ENCODE data around the gene FOXP2.

The FOXP2 gene

DNA sequence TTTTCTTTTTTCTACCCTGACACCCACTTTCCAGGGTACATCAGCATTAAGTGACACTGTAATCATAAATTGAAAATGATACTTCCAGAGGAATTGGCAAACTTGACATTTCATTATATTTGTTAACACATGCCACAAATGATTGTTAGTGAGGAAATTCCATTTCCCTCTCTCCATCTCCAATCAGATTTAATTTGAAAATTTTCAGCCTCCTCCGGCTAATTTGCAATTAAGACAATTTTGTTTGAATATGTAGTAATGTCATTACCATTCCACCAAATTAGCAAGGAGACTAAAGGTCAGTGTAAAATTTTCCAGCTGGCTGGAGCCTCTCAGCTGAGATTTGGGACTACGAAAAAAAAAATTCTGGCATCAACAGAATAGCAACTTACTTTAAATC, 242.7 kb downstream of the FOXP2 start:
- no peak overlapping the region for H3K27ac Mint-ChIP-seq

DNA sequence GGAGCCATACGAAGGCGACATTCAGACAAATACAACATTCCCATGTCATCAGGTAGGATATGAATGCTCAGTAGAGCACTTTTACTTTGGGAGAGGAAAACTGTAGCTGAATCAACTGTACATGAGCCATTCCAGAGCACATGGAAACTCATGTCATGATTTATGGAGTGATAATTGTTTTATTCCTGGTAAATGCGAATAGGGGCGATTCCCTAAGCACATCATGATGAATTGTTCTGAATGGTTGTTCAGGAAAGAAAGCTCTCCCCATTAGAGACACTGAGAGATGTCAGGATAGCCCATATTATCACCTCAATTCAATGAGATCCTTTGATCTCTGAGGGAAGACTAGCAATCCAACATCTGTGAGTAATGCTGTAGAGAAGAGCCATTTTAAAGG, 243.6 kb downstream of the FOXP2 start:
- H3K27me3 Mint-ChIP-seq = no peaks in the 10 kb centered on the region
- H3K9me3 Mint-ChIP-seq = no peaks in the 10 kb centered on the region
- CTCF ChIA-PET = no interaction called here
- H3K4me3 Mint-ChIP-seq = no peak overlapping the region
- DNase-seq = no peak
- no peaks in the 10 kb centered on the region for H3K36me3 Mint-ChIP-seq
- H3K4me1 Mint-ChIP-seq = no peaks in the 10 kb centered on the region
- H3K27ac Mint-ChIP-seq = no peak overlapping the region

More for the DNA sequence above, 242.7 kb downstream of the FOXP2 start:
- Mint-ChIP-seq H3K9me3 (no peaks in the 10 kb centered on the region), H3K4me1 (no peaks in the 10 kb centered on the region), H3K36me3 (no peaks in the 10 kb centered on the region), H3K27me3 (no peaks in the 10 kb centered on the region), H3K4me3 (no peak overlapping the region)
- DNase-seq = no peak
- CTCF ChIA-PET = no interaction called here

DNA sequence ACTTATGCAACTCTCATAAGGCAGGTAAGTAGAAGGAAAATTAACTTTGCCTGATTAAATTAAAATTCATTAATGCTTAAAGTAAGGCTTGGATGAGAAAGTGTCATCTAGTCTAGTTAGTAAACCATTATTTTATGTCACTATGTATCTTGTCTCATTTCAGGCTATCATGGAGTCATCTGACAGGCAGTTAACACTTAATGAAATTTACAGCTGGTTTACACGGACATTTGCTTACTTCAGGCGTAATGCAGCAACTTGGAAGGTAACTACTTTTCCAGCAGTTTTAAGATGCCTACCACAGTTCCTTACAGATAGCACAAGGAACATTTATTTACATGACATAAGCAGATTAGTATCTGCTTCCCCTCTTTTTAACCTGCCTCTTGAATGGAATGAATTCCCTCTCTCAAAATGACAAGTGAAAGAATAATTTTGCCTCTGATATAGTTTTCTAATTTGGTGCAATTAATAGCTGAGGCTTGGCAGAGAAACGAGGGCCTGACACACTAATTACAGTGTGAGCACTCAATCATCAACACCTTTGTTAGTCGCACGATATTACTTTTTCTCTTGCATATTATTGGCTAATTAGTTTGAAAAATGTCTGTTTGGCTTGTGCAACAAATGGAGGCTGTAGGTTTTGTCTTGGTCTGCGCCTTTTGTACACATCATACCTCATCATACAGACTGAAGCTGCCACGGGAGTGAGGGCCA, 245.0 kb downstream of the FOXP2 start:
- H3K27me3 Mint-ChIP-seq = no peaks in the 10 kb centered on the region
- no peak overlapping the region for H3K27ac Mint-ChIP-seq
- H3K36me3 Mint-ChIP-seq = no peaks in the 10 kb centered on the region
- no peaks in the 10 kb centered on the region for H3K4me1 Mint-ChIP-seq
- no peak for DNase-seq
- CTCF ChIA-PET = interaction anchor here (0.6 kb wide), 1 partner anchor 327 kb away, joined by 3 read pairs; no protein-coding TSS in a partner anchor
- no peaks in the 10 kb centered on the region for H3K9me3 Mint-ChIP-seq
- no peak overlapping the region for H3K4me3 Mint-ChIP-seq

DNA sequence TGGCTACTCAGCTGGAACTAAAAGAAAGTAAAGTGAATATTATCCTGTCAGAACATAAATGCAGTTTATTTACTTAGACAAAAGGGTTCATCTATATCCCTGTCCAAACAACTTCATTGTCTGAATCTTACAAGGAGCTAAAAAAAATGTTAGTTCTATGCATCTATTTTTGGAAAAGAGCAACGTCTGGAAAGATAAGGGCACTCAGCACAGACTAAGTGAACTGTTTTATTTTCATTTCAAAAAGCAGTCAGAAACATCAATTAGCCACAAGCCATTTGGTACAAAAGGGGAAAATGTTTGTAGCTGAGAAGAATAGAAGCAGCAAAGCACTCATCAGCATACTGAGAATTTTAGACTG, 245.5 kb downstream of the FOXP2 start:
- Mint-ChIP-seq H3K27me3 (no peaks in the 10 kb centered on the region), H3K36me3 (no peaks in the 10 kb centered on the region), H3K4me1 (no peaks in the 10 kb centered on the region), H3K27ac (no peak overlapping the region), H3K9me3 (no peaks in the 10 kb centered on the region), H3K4me3 (no peak overlapping the region)
- CTCF ChIA-PET = interaction anchor here (0.6 kb wide), 1 partner anchor 326 kb away, joined by 3 read pairs; no protein-coding TSS in a partner anchor
- DNase-seq = no peak

DNA sequence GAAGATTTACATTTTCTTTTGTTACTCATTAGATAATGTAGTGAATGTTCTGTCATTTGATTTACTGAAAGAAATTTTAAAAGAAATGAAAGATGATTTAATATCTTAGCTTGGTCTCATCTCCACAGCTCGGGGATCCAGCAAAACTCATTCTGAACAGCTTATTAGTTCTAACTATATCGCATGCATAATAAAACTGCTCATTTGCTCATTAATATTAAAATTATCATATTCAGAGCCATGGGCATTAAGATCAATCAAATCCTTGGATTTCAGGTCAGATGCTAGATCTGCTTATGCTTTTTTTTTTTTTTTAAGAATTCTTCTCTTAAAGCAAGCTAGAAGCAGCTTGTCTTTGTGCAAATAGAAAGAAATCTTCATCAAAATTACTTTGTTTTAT, 246.1 kb downstream of the FOXP2 start:
- Mint-ChIP-seq H3K4me1 (no peaks in the 10 kb centered on the region), H3K27me3 (no peaks in the 10 kb centered on the region), H3K4me3 (no peak overlapping the region), H3K36me3 (no peaks in the 10 kb centered on the region), H3K27ac (no peak overlapping the region), H3K9me3 (no peaks in the 10 kb centered on the region)
- CTCF ChIA-PET = no interaction called here
- DNase-seq = no peak

DNA sequence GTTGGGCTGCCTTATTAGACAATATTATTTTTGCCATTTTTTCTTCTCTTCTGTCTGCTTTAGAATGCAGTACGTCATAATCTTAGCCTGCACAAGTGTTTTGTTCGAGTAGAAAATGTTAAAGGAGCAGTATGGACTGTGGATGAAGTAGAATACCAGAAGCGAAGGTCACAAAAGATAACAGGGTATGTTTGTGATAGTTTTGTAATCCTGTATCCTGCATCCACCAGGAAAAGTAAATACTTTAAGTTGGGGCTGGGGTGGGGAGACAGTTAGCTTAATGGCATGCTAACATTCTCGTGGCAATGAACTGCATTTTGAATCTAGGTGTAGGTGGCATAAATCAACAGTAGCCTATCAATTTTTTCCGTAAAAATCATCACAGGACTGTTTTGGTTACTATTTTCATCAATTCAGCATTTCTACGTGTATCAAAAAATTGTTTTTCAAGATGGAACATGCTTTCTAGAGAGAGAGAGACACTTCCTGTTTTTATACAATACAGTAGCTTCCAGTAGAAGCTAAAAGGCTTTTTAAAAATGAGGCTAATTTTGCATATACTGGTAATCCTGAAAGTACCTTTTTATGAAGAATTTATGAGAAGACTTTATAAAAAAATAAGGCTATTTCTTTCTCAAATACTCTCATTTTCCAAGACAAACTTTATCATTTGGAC, 247.5 kb downstream of the FOXP2 start:
- Mint-ChIP-seq H3K27me3 (no peaks in the 10 kb centered on the region), H3K36me3 (no peaks in the 10 kb centered on the region), H3K27ac (no peak overlapping the region), H3K9me3 (no peaks in the 10 kb centered on the region), H3K4me3 (no peak overlapping the region), H3K4me1 (no peaks in the 10 kb centered on the region)
- no peak for DNase-seq
- CTCF ChIA-PET = no interaction called here

DNA sequence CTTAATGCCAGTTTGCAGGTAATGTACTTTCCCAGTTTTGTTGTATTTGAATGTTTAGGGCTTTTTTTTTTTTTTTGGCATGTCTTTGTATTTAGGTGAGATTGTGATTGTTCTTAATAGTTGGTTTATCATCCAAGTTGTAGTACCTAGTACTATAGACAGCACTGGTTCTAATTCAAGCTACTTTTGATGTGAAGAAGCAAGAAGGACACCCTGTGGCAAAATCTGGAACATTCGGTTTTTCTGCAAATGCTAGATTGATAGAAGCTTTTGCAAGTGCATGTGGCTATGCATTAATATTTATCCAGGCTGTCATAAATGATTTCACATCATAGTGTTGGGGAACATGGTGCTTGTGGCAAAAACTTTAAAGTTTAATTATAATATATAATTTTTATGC, 248.9 kb downstream of the FOXP2 start:
- DNase-seq = no peak
- no peaks in the 10 kb centered on the region for H3K36me3 Mint-ChIP-seq
- CTCF ChIA-PET = interaction anchor here (0.6 kb wide), 2 partner anchors 578 to 582 kb away, joined by 3 read pairs; no protein-coding TSS in a partner anchor
- no peaks in the 10 kb centered on the region for H3K9me3 Mint-ChIP-seq
- no peak overlapping the region for H3K27ac Mint-ChIP-seq
- H3K27me3 Mint-ChIP-seq = no peaks in the 10 kb centered on the region
- H3K4me3 Mint-ChIP-seq = no peak overlapping the region
- H3K4me1 Mint-ChIP-seq = no peaks in the 10 kb centered on the region

DNA sequence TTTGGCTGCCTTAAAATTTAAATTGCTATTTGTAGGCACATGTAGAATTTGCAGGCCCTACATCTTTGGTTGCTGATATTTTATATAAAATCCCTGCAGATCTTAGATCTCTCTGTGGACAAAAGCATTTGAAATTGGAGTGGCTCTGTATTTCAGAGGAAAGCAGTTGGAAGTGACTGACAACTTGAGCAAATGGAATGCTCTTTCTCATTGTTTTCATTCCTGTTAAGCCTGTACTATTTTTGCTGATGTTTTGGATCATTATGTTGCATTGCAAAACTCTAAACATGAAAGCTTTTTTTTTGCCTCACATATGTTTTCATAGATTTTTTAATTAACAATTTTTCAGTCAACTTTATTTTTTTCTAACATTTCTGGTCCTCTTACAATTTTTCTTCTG, 256.1 kb downstream of the FOXP2 start:
- Mint-ChIP-seq H3K36me3 (no peaks in the 10 kb centered on the region), H3K27me3 (no peaks in the 10 kb centered on the region), H3K27ac (no peak overlapping the region), H3K4me1 (no peaks in the 10 kb centered on the region), H3K9me3 (no peaks in the 10 kb centered on the region), H3K4me3 (no peak overlapping the region)
- CTCF ChIA-PET = no interaction called here
- DNase-seq = no peak

DNA sequence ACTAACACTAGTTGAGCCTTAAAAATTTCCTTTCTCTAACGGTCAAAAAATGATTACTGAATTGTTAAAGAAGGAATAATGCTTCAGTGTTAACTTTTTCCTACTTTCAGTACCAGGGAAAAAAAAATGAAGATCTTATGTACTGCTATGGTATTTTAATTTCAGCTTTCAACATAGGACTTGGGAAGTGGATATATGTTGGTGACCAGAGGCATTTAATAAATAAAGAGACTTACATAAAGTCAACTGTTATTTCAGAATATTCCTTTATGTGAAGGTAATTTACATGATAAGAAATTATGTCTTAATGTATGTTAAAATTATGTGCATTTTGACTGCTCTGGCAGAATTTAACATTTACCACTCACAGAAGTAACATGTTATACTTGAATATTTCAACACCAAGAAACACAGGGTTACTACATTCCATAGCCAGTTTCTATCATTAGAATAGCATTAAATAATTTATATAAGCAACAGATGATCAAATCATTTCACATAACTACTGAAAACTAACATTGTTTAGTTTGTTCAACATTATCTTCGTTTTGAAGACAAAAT, 257.0 kb downstream of the FOXP2 start:
- CTCF ChIA-PET = no interaction called here

DNA sequence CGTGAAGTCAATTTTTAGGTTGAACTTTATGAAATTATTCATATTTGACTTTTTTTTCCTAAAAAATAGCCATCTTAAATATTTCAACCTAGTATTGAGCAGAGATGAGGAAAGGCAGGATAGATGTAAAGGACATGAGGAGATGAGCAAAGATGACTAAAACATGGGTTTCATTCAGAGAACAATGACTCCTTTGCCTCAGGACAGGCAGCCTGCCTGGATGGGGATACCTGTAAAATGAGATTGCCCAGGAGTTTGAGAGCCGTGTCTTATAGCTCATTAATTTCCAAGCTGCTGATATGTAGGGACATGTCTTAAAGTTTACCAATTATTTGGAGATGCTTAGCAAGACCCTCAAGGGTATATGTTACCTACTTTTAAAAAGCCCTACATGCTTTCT, 263.5 kb downstream of the FOXP2 start:
- no peak overlapping the region for H3K4me3 Mint-ChIP-seq
- no peaks in the 10 kb centered on the region for H3K27me3 Mint-ChIP-seq
- no peaks in the 10 kb centered on the region for H3K9me3 Mint-ChIP-seq
- DNase-seq = no peak
- no peak overlapping the region for H3K27ac Mint-ChIP-seq
- H3K4me1 Mint-ChIP-seq = no peaks in the 10 kb centered on the region
- CTCF ChIA-PET = no interaction called here
- no peaks in the 10 kb centered on the region for H3K36me3 Mint-ChIP-seq

More for the DNA sequence above, 257.0 kb downstream of the FOXP2 start:
- H3K4me3 Mint-ChIP-seq = no peak overlapping the region
- H3K9me3 Mint-ChIP-seq = no peaks in the 10 kb centered on the region
- no peaks in the 10 kb centered on the region for H3K4me1 Mint-ChIP-seq
- no peaks in the 10 kb centered on the region for H3K27me3 Mint-ChIP-seq
- H3K36me3 Mint-ChIP-seq = no peaks in the 10 kb centered on the region
- no peak for DNase-seq
- no peak overlapping the region for H3K27ac Mint-ChIP-seq

DNA sequence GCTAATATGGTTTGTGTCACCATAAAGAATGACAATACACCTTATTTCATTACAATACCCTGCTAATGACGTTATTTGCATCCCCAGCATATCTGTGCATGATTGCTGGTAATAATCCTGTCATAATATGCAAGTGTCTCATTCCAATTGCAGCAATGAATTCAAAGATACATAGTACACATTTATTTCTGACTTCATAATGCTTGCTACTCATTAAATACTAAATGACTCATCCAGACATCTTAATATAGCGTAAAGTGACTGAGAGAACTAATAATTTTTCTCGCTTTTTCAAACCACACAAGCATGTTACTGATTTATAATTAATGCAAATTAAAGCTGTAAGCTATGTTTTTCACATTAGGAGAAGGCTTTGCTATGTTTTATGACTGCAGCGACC, 272.6 kb downstream of the FOXP2 start:
- no peaks in the 10 kb centered on the region for H3K27me3 Mint-ChIP-seq
- no peak for DNase-seq
- H3K36me3 Mint-ChIP-seq = no peaks in the 10 kb centered on the region
- no peak overlapping the region for H3K27ac Mint-ChIP-seq
- no peaks in the 10 kb centered on the region for H3K4me1 Mint-ChIP-seq
- H3K4me3 Mint-ChIP-seq = no peak overlapping the region
- no peaks in the 10 kb centered on the region for H3K9me3 Mint-ChIP-seq
- CTCF ChIA-PET = no interaction called here

DNA sequence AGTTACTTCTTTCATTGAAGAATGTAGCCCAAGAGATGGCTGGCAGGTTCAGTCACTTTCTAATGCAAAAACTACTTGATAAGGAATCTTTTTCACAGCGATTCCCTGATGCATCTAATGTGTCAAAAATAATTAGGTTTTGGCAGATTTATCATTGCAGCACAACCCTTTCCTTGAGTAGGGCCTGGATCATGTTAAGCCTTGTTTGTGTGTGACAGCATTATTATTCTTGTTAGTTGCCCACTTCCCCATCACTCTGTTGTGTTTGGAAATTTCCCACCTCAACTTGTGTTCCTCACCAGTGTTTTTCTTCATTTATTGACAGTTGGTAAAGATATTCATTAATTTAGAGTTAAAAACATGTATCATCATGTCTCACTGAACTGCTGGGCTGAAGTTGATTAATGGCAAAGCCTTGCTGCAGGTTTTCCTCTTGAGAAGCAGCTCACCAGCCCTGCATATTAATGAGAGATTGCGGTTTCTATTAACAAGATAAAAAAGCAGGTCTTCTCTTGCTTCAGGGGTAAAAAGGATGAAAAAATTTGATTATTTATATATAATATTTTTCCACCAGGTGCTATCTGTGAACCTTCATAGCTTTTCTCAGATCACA, 273.9 kb downstream of the FOXP2 start:
- Mint-ChIP-seq H3K4me1 (no peaks in the 10 kb centered on the region), H3K4me3 (no peak overlapping the region), H3K36me3 (no peaks in the 10 kb centered on the region), H3K9me3 (no peaks in the 10 kb centered on the region), H3K27me3 (no peaks in the 10 kb centered on the region), H3K27ac (no peak overlapping the region)
- CTCF ChIA-PET = no interaction called here
- no peak for DNase-seq

DNA sequence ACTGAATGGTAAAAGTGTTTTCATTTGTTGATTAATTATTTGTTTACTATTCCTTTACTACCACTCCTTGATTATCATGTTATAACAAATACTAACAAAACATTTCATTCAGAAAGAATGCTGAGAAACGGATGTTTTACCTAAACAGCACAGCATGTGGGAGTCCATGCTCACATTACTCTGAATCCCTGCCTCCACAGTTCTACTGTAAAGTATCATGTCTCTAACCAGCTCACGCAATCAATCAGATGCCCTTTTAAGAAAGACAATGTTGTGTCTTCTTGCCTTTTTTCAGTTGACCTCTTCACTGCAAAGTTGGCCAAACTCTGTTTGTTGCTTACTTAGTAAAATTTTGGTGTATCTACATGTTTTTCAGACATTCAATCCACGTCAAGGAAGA, 274.8 kb downstream of the FOXP2 start:
- Mint-ChIP-seq H3K36me3 (no peaks in the 10 kb centered on the region), H3K27me3 (no peaks in the 10 kb centered on the region), H3K27ac (no peak overlapping the region), H3K9me3 (no peaks in the 10 kb centered on the region), H3K4me1 (no peaks in the 10 kb centered on the region), H3K4me3 (no peak overlapping the region)
- DNase-seq = no peak
- CTCF ChIA-PET = no interaction called here

DNA sequence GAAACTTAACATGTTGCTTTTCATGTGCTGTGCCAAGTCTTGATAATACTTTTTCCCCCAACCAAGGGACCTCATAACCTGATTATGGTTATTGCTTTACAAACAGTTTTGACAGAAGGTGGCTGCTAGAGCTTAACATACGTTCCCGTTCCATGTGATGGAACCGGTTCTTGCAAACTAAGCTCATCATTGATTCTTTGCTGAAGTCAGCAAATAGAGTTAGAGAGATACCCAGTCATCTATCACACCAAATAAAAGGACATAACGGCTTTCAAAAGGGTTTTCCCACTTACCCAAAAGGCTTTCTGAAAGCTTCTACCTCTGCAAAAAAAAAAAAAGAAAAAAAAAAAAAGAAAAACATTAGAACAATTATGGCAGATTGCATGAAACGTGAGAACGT, 277.0 kb downstream of the FOXP2 start:
- Mint-ChIP-seq H3K36me3 (no peaks in the 10 kb centered on the region), H3K4me3 (no peak overlapping the region), H3K9me3 (no peaks in the 10 kb centered on the region), H3K27ac (no peak overlapping the region), H3K4me1 (no peaks in the 10 kb centered on the region), H3K27me3 (no peaks in the 10 kb centered on the region)
- CTCF ChIA-PET = no interaction called here
- DNase-seq = no peak

DNA sequence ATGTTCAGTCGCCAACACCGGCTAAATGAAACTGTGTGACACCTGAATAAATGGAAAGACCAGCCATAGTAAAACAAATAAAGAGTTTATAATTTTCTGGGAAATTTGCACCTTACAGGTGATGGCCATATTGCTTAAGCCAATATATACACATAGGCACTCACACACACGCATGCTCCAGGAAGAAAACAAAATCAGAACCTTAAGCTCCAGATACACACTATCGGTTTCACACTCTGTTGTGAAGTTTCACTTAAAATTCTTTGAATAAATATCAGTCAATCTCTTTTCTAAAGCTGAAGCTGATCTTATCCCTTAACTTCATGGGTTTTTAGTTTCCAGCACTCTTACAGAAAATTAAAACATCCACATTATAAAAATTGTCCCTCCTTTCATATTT, 280.6 kb downstream of the FOXP2 start:
- CTCF ChIA-PET = no interaction called here
- H3K4me3 Mint-ChIP-seq = no peak overlapping the region
- no peaks in the 10 kb centered on the region for H3K9me3 Mint-ChIP-seq
- no peak overlapping the region for H3K27ac Mint-ChIP-seq
- no peaks in the 10 kb centered on the region for H3K4me1 Mint-ChIP-seq
- no peak for DNase-seq
- H3K27me3 Mint-ChIP-seq = no peaks in the 10 kb centered on the region
- no peaks in the 10 kb centered on the region for H3K36me3 Mint-ChIP-seq

All from activated naive CD4-positive, alpha-beta T cell treated with anti-CD3 and anti-CD28 coated beads, Interleukin-2, amount 10 ng/mL, durations not matched to agents 7 days and 5 days (primary cell).